ENCODE data around the gene PIWIL1. TPM values are rescaled to one million over a fixed set of nuclear protein-coding genes. Genes with fewer than 3 reads are reported as not detected.

Gene PIWIL1
- total and polyA plus RNA-seq, 2 experiments from 2014 or later: not detected

GRCh38 chr12:130288691-130289090, 49.0 kb upstream of the PIWIL1 start (continued):
- TF ChIP-seq ZNF462 (CRISPR knock-in tag; IDR thresholded peaks at IDR 0.05) (no peak), NANOG (IDR thresholded peaks at IDR 0.05; ENCODE audit: borderline replicate concordance) (no peak), ZNF114 (CRISPR knock-in tag; IDR thresholded peaks at IDR 0.05) (no peak)
- TF ChIP-seq, protein P1, sequence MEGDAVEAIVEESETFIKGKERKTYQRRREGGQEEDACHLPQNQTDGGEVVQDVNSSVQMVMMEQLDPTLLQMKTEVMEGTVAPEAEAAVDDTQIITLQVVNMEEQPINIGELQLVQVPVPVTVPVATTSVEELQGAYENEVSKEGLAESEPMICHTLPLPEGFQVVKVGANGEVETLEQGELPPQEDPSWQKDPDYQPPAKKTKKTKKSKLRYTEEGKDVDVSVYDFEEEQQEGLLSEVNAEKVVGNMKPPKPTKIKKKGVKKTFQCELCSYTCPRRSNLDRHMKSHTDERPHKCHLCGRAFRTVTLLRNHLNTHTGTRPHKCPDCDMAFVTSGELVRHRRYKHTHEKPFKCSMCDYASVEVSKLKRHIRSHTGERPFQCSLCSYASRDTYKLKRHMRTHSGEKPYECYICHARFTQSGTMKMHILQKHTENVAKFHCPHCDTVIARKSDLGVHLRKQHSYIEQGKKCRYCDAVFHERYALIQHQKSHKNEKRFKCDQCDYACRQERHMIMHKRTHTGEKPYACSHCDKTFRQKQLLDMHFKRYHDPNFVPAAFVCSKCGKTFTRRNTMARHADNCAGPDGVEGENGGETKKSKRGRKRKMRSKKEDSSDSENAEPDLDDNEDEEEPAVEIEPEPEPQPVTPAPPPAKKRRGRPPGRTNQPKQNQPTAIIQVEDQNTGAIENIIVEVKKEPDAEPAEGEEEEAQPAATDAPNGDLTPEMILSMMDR (conservative IDR thresholded peaks at IDR 0.05; ENCODE audit: low read depth in 2 of 2): no peak

GRCh38 chr12:130290114-130290513, 47.6 kb upstream of the PIWIL1 start:
- H3K36me3 Mint-ChIP-seq (ENCODE audit: low read depth): peaks cover 39% of the 10 kb centered on the region
- TF ChIP-seq, protein P1 (conservative IDR thresholded peaks at IDR 0.05; ENCODE audit: low read depth in 2 of 2): no peak
- TF ChIP-seq, protein P2, sequence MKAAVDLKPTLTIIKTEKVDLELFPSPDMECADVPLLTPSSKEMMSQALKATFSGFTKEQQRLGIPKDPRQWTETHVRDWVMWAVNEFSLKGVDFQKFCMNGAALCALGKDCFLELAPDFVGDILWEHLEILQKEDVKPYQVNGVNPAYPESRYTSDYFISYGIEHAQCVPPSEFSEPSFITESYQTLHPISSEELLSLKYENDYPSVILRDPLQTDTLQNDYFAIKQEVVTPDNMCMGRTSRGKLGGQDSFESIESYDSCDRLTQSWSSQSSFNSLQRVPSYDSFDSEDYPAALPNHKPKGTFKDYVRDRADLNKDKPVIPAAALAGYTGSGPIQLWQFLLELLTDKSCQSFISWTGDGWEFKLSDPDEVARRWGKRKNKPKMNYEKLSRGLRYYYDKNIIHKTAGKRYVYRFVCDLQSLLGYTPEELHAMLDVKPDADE (IDR thresholded peaks at IDR 0.05): no peak
- TF ChIP-seq ZNF331 (CRISPR knock-in tag; IDR thresholded peaks at IDR 0.05; ENCODE audit: low read depth): no peak
- TF ChIP-seq ZNF114 (CRISPR knock-in tag; IDR thresholded peaks at IDR 0.05): no peak

More at GRCh38 chr12:130290114-130290513, 47.6 kb upstream of the PIWIL1 start:
- Histone ChIP-seq H3K27ac (ENCODE audit: low read depth) (no peak overlapping the region), H3K4me1 (ENCODE audit: insufficient read depth) (no peaks in the 10 kb centered on the region), H3F3A (replicated peaks; ENCODE audit: low read depth) (no peaks in the 10 kb centered on the region), H3K4me3 (no peak overlapping the region), H3K79me2 (replicated peaks; ENCODE audit: insufficient read depth) (no peaks in the 10 kb centered on the region), H3K9me2 (ENCODE audit: insufficient read depth) (0 out of 2 replicates have a peak, but pooled peaks cover 2% of the 10 kb centered on the region), H3K4me2 (no peak overlapping the region), H2AFZ (no peak overlapping the region), H3K27me3 (ENCODE audit: insufficient read depth) (no peaks in the 10 kb centered on the region), H3K36me3 (ENCODE audit: insufficient read depth) (no peaks in the 10 kb centered on the region; the same call in 1 of the 2 replicates), H4K20me1 (replicated peaks; ENCODE audit: insufficient read depth) (no peaks in the 10 kb centered on the region)
- DNase-seq (ENCODE audit: low spot score): no peak
- Mint-ChIP-seq H3K27ac (no peak overlapping the region), H3K27me3 (ENCODE audit: insufficient read depth, low read depth, poor library complexity) (peaks cover 1% of the 10 kb centered on the region), H3K9me3 (peaks cover 98% of the 10 kb centered on the region), H3K4me1 (no peaks in the 10 kb centered on the region), H3K4me3 (no peak overlapping the region)
- no peak for ATAC-seq
